GM18868 (cell line): ENCODE data around the gene TSPAN9.

Experiments used
- ATAC-seq: cut with Tn5 transposase; IDR thresholded peaks from one replicate; pipeline ENCODE4 v1.9.1; 2021; ENCODE audit warnings: mild to moderate bottlenecking, moderate library complexity; ENCODE audit not compliant: unreplicated experiment

TSPAN9 gene

GRCh38 chr12:3120701-3121100 is 43.5 kb downstream of the TSPAN9 start:
- no peak for ATAC-seq

GRCh38 chr12:3122841-3123678 is 45.9 kb downstream of the TSPAN9 start:
- no peak for ATAC-seq

DNA sequence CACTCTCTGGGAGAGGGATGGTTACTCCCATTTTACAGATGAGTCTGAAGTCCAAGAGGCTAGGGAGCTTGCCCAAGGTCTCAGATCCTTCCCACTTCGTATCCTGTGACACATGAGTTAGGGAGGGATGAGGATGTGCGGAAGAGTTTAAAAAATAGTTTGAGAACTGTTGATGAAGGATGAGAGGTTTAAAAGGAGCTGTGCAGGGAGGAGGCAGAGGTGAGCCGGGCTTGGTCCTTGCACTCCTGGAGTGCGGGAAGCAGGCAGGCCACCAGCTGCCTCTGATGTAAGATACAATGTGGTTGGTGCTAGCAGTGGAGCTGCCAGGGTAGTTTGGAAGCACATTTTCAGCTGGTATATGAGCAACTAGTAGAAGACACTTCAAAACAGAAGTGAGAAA is 46.5 kb downstream of the TSPAN9 start:
- no peak for ATAC-seq

- no peak for ATAC-seq
Measured at GRCh38 chr12:3124917-3125316, 47.7 kb downstream of the TSPAN9 start.

DNA sequence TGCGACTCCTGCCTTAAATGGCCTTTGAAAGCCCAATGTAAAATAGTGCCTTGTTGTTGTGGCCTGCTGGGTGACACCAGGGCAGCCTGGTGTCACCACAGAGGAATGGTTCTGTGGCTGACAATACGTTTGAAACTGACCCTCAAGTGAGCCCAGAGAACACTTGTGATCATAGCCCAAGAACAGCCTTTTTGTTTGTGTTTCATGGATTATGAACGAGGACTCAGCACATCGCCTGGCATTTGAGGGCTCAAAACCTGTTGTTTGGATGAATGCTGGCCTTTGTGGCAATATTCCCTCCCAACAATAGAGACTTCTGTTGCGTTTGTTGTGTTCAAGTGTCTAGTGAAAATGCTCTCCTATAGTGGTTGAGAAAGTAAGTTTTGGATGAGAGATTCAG is 48.5 kb downstream of the TSPAN9 start:
- no peak for ATAC-seq

- ATAC-seq = no peak
Measured at GRCh38 chr12:3127832-3128231, 50.7 kb downstream of the TSPAN9 start.

GRCh38 chr12:3128498-3129293 is 51.5 kb downstream of the TSPAN9 start:
- ATAC-seq = no peak

GRCh38 chr12:3129301-3130056 is 52.3 kb downstream of the TSPAN9 start:
- ATAC-seq = no peak

DNA sequence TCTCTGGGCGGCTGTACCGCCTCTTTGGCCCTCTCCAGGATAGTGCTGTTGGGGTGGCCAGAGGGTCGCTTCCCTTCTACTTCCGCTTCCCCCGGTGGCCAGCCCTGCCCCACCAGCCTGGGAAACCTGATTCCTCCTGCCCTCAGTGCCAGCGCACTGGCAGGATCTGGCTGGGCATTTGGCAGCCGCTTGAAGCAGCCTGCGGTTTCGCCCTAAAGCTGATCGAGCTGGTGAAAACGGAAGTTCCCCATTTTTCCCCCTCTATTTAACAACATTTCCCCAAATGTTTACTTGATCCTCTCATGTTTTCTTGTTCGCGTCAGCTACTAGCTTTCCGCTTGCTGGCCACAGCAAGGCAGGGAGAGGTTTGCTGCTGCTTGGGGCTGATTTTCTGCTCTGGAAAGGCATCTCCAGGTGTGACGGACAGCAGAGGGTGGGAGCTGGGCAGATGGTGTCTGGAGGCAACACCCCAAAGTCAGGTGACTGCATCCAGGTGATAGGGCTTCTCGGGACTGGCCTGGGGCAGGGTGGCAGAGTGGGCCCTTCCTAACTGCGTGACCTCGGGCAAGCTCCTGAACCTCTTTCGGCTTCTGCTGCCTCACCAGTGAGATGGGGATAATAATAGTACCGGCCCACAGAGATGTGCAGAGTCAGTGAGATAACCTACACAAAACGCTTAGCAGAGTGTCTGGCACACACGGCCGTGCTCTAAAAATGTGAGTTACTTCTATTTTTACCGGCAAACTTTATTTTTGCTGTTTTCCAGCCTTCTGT is 53.1 kb downstream of the TSPAN9 start:
- no peak for ATAC-seq

GRCh38 chr12:3131129-3131528 is 54.0 kb downstream of the TSPAN9 start:
- no peak for ATAC-seq

DNA sequence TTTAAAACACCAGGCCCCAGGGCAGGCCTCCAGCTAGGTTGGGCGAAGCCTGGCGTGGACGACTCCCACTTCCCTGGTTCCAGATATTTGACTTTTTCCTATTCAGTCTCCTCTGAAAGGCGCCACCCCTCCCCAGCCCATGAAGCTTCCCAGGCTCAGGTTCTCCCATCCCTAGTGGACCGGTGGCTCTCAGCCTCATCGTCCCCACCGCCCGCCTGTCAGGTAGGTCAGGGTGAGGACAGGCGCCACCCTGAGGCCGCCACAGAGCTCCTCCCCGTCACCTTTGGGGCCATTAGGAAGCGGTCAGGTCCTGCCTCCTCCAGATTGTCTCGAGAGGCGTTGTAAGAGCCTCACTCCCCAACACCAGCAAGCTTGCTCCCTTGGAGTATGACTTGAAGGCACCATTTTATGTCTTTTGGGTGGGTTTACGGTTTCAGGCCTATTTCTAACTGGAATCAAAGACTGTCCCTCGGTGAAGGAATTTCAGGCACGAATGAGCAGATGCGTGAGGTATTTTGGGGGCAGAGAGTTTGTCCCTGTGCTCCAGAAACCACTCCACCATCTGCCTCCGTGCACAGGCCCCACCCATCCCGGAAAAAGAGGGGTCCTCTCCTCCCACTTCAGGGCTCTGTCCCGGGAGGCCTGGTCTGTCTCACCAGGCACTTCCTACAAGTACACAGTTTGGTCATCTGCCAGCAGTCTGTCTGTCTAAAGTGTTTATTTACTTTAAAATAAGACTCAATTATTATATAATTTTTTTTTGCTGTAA is 55.6 kb downstream of the TSPAN9 start:
- ATAC-seq = no peak

DNA sequence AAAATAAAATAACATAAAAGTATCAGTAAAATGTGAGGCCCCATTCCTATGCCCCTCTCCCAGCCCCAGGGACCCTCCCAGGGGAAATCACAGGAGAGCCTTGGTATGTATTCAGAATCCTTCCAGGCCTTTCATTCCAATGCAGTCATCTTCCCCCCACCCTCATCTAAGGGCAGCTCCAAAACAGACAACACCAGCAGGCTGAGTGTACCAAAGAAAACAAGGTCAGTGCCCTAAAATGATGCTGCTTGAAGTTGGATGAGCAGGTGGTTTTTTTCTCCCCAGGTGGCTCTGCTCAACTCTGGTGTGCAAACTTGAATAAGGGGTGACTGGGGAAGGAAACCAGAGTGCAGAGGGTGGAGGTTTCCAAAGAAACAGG is 56.2 kb downstream of the TSPAN9 start:
- ATAC-seq = no peak

- no peak for ATAC-seq
Measured at GRCh38 chr12:3134126-3134525, 56.9 kb downstream of the TSPAN9 start.

DNA sequence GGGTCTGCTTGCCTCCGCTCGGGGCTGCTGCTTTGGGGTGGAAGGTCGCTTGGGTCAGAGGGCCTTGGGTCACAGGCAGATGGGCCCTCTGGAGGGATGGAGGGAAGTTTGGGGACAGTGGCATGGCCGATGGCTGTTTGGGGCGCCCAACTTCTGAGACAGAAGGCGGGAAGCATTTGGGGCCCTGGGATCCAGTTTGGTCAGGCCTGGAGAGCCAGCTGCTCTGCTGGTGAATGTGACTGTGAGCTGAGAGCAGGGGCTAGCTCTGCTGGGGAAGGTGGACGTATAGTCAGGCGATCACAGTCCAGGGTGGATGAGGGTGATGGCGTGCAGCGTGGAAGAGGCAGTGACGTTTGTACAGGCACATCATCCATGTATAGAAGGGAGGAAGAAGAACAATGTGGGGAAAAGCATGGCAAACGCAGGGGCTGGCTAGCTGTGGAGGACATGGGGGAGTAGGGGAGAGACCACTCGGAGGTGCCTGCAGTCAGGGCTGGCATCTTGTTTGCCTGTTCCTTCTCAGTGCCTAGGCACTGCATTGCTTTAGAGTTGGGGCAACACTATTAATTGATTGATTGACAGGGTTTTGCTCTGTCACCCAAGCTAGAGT is 57.5 kb downstream of the TSPAN9 start:
- no peak for ATAC-seq

- no peak for ATAC-seq
Measured at GRCh38 chr12:3135522-3136461, 58.6 kb downstream of the TSPAN9 start.

GRCh38 chr12:3136641-3137267 is 59.6 kb downstream of the TSPAN9 start:
- ATAC-seq = no peak

DNA sequence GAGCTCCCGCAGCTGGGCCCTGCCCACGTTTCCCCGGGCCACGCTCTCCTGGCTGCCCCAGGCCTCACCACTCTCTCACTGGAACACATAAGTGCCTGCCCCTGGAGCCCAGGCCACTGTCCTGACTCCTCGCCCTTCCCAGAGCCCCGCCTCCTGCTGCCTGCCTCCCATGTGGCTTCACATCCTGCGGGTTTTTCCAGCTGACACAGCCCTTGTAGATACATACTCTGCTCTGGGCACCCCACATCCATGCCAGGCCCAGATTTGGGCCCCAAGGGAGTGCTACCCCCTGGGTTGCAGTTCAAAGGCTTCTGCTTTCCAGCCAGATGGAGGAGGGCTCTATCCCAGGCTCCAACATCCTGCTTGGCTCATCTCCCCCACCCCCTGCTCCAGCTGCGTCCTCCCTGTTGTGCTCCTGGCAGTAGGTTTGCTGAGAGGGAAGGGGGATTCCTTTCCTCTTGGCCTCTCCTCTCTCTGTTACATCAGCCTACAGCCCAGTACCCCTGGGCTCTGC is 60.1 kb downstream of the TSPAN9 start:
- no peak for ATAC-seq
